Uterus (tissue), 4 donors: ENCODE data around the gene RANBP9. TPM values are rescaled to one million over a fixed set of nuclear protein-coding genes. Genes with fewer than 3 reads are reported as not detected.

ENCODE experiments used
- DNase-seq, 2 donors: peaks; one replicate each; pipeline ENCODE4 v3.0.0-alpha.2; 2019 to 2020
- H3K27ac ChIP-seq, 2 donors: fragments of 200-600 bp; sonication (generic); 1 replicate in 1 of 2; 2 replicates in 1 of 2; pipeline ENCODE4 v1.5.1; 2016 to 2018
- H3K27me3 ChIP-seq, 2 donors: fragments of 200-600 bp; sonication (generic); one replicate each; pipeline ENCODE4 v1.5.1; 2018 to 2019; ENCODE audit warnings: control low read depth in 1 of 2
- H3K36me3 ChIP-seq, 2 donors: fragments of 200-600 bp; sonication (generic); one replicate each; pipeline ENCODE4 v1.5.1; 2019; ENCODE audit warnings: control low read depth in 1 of 2
- H3K4me1 ChIP-seq, 2 donors: fragments of 200-600 bp; sonication (generic); one replicate each; pipeline ENCODE4 v1.5.1; 2018 to 2019; ENCODE audit warnings: control low read depth in 1 of 2
- H3K4me3 ChIP-seq, 2 donors: fragments of 200-600 bp; sonication (generic); 1 replicate in 1 of 2; 2 replicates in 1 of 2; pipeline ENCODE4 v1.5.1; 2018 to 2019; ENCODE audit warnings: mild to moderate bottlenecking in 1 of 2
- H3K9me3 ChIP-seq, 2 donors: fragments of 200-600 bp; sonication (generic); one replicate each; pipeline ENCODE4 v1.5.1; 2019; ENCODE audit warnings: control low read depth in 1 of 2
- CTCF ChIP-seq, 4 experiments: fragments of 200-600 bp in 2 of 4; fragments of 450-650 bp in 2 of 4; sonication (generic) in 2 of 4; IDR thresholded peaks; one replicate each; pipeline ENCODE4 v1.5.1; 2016 to 2019; ENCODE audit warnings: antibody characterized with exemption in 4 of 4, mild to moderate bottlenecking in 2 of 4, moderate library complexity in 1 of 4
- POLR2A ChIP-seq, 2 donors: fragments of 450-650 bp; IDR thresholded peaks; one replicate each; pipeline ENCODE4 v1.6.1; 2016; ENCODE audit warnings: antibody characterized with exemption in 2 of 2, mild to moderate bottlenecking in 1 of 2, moderate library complexity in 1 of 2
- intact Hi-C: fragments of 100-400 bp; cut with DNase I; formaldehyde crosslinking; loops from one replicate; pipeline ENCODE4 v1.15.1; 2023; ENCODE audit warnings: low total_unique reads
- total RNA-seq, 4 donors: library from RNA; depleted of rRNA in 3 of 4; stranded (reverse); fragments of >200 nt in 3 of 4; gene quantifications; one replicate each; pipeline versions ENCODE4 v1.1.0 to v1.2.4, GENCODE V29; 2014 to 2023
- donor health status: DM: yes; HTN: yes; CAD: no.

The RANBP9 gene
- total RNA-seq, 4 donors from 2014 or later, result 22.6 to 49.0 (median 40.9) TPM

DNA sequence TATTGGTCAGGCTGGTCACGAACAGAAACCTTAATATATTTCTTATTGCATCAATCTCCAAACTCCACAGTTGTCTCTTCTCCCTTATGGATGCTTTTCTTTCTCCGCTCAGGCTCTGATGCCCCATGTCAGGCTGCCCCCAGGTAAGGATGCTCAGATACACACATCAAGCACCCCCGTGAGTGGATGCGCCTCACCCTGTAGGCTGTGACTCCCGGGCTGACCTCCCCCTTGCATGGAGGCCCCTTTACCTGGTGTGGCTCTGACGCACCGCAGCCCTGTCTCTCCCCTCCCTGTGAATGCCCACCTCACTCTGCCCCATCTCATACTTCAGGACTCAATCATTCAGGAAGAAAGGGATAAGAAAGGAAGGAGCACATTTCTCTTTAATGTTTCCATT is 19.1 kb upstream of the RANBP9 start:
- Histone ChIP-seq H3K9me3 (no peaks in the 10 kb centered on the region), H3K27me3 (no peaks in the 10 kb centered on the region), H3K36me3 (no peaks in the 10 kb centered on the region), H3K4me3 (no peak overlapping the region), H3K4me1 (peaks cover 0 to 3% of the 10 kb centered on the region in 2 donors), H3K27ac (no peak overlapping the region)
- no peak for TF ChIP-seq POLR2A (IDR thresholded peaks at IDR 0.05)
- no peak for TF ChIP-seq CTCF (IDR thresholded peaks at IDR 0.05)
- intact Hi-C loops, result no loop called here
- no peak for DNase-seq

DNA sequence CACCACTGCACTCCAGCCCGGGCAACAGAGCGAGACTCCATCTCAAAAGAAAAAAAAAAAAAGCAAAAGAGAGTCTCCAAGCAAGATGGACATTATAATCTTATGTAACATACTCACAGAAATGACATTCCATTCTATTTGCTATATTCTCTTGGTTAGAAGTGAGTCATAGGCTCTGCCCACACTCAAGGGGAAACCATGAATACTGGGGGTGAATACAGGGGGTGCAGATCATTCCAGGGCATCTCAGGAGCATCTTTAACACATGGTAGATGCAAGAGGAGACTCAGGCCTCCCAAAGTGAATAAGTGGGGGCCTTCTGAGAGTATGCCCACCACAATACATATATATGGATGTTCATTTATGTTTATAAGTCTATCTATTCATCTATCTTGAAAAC is 18.3 kb upstream of the RANBP9 start:
- Histone ChIP-seq H3K36me3 (no peaks in the 10 kb centered on the region), H3K27ac (no peak overlapping the region), H3K4me1 (peaks cover 0 to 3% of the 10 kb centered on the region in 2 donors), H3K27me3 (no peaks in the 10 kb centered on the region), H3K4me3 (no peak overlapping the region), H3K9me3 (no peaks in the 10 kb centered on the region)
- TF ChIP-seq POLR2A (IDR thresholded peaks at IDR 0.05) (no peak), CTCF (IDR thresholded peaks at IDR 0.05) (no peak)
- intact Hi-C loops, result no loop called here
- no peak for DNase-seq

DNA sequence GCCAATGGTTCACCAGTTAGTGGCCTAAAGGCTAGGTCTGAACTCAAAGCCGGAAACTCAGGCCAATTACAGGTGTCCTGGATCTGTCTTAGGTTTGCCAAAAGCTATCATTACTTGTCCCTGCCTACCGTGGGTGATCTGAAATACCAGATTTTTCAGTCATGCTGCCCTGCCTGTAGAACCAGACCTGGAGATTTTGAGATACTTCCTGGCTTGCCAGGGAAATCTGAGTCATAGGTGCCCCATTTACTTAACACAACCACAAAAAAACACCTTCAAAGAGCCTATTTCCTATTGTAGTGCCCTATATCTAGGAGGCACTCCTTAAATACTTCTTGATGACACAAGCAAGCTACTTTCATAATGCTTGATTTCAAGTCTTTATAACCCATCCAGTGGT is 13.9 kb upstream of the RANBP9 start:
- peaks cover 0 to under 1% of the 10 kb centered on the region in 2 donors for H3K4me1 ChIP-seq
- intact Hi-C loops, result no loop called here
- H3K36me3 ChIP-seq, result no peaks in the 10 kb centered on the region
- H3K4me3 ChIP-seq, result no peak overlapping the region
- H3K27me3 ChIP-seq, result no peaks in the 10 kb centered on the region
- no peak for TF ChIP-seq POLR2A (IDR thresholded peaks at IDR 0.05)
- TF ChIP-seq CTCF (IDR thresholded peaks at IDR 0.05), result no peak
- H3K27ac ChIP-seq, result no peak overlapping the region
- H3K9me3 ChIP-seq, result no peaks in the 10 kb centered on the region
- DNase-seq, result no peak

DNA sequence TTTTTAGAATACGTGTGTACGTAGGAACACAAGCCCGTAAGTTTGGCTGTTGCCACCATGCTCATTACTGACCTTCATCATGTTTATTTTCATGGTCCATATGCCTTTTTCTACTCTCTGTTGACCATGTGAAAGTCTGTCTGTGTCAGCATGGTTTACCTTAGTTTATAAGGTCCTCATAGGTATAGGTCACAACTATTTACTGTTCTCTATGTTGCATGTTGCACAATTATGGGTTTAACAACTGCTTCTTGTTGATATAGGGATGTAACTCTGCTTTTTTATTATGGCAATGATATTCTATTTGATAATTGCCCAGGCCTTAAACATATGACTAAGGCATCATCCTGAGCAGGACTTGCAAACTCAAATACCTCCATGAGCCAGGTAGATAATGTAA is 13.4 kb upstream of the RANBP9 start:
- TF ChIP-seq POLR2A (IDR thresholded peaks at IDR 0.05) (no peak), CTCF (IDR thresholded peaks at IDR 0.05) (no peak)
- no peak overlapping the region for H3K4me3 ChIP-seq

DNA sequence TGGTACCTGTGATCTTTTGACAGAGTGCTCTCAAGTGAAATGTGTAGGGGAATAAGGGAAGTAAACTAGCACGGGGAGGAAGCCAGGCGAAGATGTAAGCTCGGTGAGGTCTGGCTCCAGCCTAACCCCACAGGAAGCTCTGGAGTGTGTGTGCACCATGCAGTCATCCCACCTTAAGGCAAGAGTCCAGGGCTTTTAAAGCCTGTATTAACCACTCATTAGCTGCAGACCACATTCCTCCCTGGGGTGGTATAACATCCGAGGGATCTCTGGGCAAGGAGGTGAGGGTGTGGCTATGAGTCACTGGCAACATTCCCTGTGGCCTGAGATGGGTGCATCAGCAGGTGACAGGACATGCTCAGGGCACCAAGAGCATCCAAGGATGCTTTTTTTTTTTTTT is 12.5 kb upstream of the RANBP9 start:
- Histone ChIP-seq H3K27ac (no peak overlapping the region), H3K36me3 (no peaks in the 10 kb centered on the region), H3K4me3 (no peak overlapping the region), H3K4me1 (peaks cover 0 to 3% of the 10 kb centered on the region in 2 donors), H3K9me3 (no peaks in the 10 kb centered on the region), H3K27me3 (no peaks in the 10 kb centered on the region)
- intact Hi-C loops, result no loop called here
- DNase-seq, result no peak
- no peak for TF ChIP-seq CTCF (IDR thresholded peaks at IDR 0.05)
- TF ChIP-seq POLR2A (IDR thresholded peaks at IDR 0.05), result no peak

More for the DNA sequence above, 13.4 kb upstream of the RANBP9 start:
- H3K9me3 ChIP-seq, result no peaks in the 10 kb centered on the region
- H3K27ac ChIP-seq, result no peak overlapping the region
- DNase-seq, result no peak
- intact Hi-C loops, result no loop called here
- no peaks in the 10 kb centered on the region for H3K36me3 ChIP-seq
- peaks cover 0 to 3% of the 10 kb centered on the region in 2 donors for H3K4me1 ChIP-seq
- H3K27me3 ChIP-seq, result no peaks in the 10 kb centered on the region
